ENCODE measurements around the gene ZNF311.

GRCh38 chr6:28945349-28945748 lies 59.8 kb downstream of the ZNF311 start:
- no peak for TF ChIP-seq CTCF (IDR thresholded peaks at IDR 0.05)
- no peak for TF ChIP-seq POLR2A (IDR thresholded peaks at IDR 0.05)
